ENCODE data around the gene QSOX2.

The QSOX2 gene

DNA sequence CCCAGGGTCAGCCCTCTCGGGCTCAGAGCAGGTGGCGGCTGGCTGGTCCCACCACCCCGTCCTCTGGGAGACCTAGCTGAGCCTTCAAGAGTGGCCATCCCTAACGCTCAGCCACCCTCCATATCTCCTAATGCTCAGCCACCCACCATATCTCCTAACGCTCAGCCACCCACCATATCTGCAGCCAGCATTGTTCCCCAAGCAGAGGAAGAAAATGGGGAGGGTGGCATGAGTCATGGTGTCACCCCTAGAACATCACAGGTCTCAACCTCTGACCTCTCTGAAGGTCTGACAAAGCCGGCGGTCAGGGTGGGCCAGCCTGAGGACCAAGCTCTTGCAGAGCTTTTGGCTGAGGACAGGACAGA, 55.4 kb downstream of the QSOX2 start:
- no peak for DNase-seq (ENCODE audit: low spot score)

DNA sequence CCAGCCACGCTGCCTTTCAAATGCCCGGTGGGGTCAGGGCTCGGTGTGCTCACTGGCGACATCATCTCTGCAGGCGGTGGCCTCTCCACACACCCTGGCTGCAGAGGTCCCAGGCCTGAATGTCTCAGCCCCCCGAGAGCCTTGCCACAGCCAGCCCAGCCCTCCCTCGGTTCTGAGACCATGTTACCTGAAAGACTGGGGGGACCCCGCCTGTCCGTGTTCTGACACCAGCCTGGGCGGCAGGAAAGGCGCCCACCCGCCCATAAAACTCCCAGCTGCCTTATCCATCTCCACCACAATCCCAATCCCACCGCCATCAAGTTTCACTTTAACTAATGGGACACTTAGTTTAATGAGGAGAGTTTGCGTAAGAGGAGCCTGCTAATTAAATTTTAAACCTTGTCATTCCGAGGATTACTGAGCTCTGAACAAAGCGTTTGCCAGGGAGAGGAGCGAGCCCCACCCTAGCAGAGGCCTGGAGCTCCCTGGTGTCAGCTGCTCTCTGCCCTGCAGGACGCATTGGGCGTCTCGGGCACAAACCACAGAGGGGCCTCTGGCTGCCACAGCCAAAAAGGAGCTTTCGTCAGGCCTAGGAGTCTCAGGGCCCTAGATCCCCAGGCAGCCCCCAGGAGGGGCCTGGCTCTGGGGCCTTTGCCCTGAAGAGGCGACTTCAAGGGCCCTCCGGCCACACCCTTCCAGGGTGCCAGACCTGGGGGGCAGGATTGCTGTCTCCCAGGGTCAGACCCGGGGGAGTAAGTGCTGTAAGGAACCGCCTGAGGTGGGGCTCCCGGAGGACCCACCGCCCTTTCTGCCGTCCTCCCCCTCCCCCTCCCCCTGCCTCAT, 56.0 kb downstream of the QSOX2 start:
- DNase-seq (ENCODE audit: low spot score), result peak; percentile 87

DNA sequence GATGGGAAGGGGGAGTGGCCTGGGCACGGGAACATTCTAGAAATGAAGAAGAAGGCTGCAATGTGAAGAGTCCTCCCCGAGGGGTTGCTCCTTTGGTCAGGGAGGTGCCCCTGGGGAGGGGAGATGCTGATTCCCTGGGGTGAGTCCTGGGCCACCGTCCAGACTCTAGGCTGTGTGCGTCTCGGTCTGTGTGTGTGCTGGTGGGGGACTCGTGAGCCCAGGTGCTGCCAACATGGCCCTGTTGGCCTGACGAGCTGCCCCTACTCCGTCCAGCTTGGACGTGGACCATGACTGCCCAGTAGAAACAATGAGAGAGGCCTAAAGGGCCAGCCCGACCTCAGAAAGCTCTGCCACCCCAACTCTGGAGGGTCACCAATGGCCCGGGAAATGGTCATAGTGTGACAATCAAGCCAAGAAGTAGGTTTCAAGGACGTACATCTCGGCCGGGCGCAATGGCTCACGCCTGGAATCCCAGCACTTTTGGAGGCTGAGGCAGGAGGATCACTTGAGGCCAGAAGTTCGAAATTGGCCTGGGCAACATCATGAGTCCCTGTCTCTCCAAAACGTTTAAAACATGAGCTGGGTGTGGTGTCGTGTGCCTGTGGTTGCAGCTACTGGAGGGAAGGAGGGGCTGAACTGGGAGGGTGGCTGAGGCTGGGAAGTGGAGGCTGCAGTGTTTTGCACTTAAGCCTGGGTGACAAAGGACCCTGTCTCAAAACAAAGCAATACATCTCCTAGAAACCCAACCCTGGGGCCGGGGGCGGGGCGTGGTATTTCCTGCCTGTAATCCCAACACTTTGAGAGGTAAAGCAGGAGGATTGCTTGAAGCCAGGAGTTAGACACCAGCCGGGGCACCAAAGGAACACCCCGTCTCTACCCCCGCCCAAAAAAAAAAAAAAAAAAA, 57.7 kb downstream of the QSOX2 start:
- no peak for DNase-seq (ENCODE audit: low spot score)

DNA sequence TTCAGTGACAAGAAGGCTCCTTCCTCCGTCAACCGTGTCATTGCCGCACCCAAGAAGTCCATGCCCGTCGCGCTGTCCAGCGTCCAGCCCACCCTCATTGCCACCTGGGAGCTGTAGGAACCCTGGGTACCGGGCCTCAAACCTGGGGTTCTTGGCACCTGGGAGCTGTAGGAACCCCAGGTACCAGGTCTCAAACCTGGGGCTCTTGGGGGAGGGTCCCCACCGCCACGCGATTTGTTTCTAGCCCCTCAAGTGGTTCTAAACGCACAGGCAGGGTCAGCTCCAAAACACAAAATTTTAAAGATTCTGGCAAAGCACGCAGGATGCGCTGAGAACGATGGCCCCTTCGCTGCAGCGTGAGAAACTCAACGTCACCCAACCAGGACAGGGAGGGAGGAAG, 58.4 kb downstream of the QSOX2 start:
- DNase-seq (ENCODE audit: low spot score), result no peak

DNA sequence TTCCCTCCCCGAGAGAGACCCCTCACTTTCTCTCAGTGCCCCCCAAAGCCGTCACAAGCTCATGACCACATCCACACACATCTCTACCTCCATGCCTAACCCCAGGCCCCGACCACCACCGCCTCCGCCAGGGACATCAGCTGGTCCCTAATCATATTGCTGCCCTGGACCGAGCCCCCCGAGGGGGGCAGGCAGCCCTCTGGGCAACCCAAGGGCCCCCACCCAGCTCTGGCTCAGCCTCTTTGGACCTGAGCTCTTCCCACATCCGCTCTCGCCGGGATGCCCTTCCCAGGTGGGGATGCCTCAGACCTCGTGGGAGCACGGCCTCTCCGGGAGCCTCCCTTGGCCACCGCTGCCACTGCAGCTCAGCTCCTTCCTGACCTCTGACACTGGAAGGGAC, 59.2 kb downstream of the QSOX2 start:
- DNase-seq (ENCODE audit: low spot score), result no peak

DNA sequence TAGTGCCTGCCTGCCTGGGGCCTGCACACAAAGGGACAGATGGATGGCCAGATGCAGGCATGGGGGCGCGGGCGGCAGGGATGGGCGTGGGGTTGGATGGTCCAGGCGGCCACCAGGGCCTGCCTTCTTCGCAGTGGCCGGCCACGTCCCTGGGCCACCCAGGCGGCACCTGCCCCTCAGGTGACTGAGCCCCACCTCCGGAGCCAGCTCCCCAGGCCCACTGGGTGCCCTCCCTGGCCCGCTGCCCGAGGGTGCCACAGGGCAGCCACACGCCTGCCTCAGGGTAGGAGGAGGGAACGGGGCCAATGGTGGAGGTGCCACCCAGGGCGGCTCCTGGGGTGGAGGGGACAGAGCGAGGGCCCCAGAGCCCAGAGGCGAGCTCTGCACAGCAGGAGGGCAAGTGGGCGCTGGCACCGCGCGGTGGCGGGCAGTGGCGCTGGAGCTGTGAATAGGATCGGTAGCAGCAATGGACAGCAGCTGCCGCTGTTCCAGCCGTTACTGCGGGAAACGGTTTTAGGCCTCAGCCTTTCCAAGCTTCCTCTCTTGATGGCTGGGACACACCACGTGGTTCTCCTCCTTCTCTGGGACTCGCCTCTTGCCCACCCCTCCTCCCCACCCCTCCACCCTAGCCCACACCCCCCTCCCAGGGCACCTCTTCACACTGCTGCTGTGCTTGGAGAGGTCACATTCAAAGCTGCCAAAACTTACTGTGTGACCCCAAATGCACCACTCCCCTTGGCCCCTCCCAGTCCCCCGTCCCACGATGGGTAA, 59.8 kb downstream of the QSOX2 start:
- DNase-seq (ENCODE audit: low spot score), result no peak

DNA sequence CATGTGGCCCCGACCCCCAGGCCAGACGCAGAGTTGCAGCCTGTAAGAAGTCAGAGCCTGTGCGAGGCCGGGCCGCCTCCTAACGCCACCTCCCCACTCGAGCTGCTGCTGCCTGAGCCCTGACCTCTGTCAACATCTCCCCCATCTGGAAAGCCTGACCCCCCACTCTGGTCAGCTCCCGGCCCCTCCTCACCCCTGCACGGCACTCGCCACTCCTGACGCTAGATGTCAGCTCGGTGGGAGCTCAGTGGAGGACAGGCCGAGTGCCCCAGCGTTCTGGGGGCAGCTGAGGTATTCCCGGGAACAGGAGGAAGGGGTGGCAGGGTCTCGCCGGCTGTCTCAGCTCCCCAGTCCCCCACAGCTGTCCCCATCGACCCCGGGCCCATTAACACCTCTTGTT, 60.5 kb downstream of the QSOX2 start:
- no peak for DNase-seq (ENCODE audit: low spot score)

DNA sequence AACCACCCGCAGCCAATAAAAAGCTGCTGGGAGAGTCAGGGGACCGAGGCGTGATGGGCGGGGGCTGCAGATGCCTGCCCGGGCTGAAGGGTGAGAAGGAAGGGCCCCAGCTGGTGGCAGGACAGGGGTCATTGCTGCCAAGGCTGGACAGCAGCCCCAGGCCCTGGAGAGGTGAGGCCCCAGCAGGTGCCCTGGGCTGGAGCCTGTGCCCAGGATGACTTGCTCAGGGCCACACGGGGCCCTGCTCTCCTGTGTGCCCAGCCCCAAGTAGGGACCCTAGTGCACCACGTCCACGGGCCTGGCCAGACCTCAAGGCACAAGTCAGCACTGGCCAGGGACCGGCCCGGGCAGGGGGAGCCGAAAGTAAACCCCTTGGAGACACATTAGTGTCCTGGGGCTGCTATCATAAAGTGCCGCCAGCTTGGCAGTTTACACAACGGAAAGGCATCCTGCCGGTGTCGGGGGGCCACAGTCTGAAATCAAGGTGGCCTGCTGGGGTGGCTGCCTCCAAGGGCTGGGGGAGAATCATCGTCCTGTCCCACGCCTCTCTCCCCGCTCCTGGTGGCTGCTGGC, 62.7 kb downstream of the QSOX2 start:
- DNase-seq (ENCODE audit: low spot score), result no peak

DNA sequence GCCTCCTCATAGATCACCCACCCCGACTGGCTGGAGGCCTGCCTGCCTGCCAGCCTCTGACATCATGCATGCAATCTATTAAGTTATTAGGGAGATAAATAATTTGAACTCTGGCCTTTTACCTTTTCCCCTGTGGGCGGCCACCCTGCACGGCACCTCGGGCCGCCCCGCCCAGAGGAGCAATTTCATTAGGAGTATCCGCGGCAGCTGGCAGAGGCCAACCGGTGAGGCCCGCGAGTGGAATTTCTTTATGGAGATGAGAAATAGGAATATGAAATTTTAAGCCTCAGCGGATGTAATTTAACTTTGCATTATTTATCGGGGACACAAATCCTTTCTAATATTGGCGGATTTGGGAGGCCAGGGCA, 63.2 kb downstream of the QSOX2 start:
- no peak for DNase-seq (ENCODE audit: low spot score)

DNA sequence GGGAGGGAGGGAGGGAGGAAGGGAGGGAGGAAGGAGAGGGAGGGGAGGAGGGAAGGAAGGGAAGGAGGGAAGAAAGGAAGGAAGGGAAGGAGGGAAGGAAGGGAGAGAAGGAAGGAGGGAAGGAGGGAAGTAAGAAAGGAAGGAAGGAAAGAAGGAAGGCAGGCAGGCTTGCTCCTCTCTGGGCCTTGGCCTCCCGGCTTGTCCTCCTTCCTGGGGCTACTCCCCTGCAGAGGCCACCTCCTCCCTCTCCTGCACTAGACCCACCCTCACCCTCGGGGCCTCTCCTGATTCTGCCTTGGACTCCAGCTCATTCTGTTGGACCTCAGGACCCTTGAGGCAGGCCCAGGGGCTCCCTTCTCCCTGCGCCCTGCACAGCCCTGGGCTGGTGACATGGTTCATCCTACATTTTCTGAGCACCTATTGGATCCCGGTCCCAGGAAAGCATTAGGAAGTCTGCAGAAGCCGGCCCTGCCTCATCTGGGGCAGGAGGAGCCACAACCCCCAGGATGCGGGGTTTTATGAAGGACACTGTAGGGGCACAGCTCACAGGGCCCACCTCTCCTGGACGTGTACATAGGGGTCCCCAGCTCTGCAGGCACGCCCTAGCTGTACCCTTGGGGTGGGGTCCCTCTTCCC, 63.7 kb downstream of the QSOX2 start:
- no peak for DNase-seq (ENCODE audit: low spot score)

DNA sequence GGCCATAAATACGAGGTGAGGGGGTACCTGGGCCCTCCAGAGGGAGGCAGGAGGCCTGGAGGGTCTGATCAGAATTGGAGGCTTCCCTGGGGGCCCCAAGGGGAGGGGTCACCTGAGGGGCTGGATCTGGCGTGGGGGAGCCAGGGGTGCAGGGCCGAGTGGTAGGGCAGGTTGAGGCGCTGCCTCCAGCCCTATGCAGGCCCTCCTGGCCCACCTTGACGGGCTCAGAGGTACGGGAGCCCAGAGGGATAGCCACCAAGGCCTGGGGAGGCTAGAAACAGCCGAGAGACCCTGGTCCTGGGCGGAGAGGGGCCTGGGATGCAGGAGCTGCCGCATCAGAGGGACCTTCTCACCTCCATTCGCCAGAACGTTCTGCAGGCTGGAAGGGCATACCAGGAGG, 65.0 kb downstream of the QSOX2 start:
- no peak for DNase-seq (ENCODE audit: low spot score)

DNA sequence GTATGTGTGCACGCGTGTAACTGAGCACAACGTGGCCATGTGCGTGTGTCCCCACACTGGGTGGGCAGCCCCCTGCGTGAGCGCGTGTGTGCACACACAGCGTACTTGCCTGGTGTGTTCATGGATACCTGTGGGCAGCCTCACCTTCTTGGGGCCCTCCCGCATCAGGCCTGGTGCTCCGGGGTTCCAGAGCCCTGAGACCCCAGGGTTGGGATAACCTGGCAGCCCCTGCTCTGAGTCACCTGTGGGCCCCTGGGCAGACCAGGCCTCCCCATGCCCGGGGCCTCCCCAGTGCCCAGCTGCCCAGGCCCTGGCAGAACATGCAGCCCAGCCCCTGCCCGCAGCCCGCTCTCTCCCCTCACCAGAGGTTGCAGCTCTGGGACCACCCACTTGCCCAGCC, 65.9 kb downstream of the QSOX2 start:
- DNase-seq (ENCODE audit: low spot score), result no peak

DNA sequence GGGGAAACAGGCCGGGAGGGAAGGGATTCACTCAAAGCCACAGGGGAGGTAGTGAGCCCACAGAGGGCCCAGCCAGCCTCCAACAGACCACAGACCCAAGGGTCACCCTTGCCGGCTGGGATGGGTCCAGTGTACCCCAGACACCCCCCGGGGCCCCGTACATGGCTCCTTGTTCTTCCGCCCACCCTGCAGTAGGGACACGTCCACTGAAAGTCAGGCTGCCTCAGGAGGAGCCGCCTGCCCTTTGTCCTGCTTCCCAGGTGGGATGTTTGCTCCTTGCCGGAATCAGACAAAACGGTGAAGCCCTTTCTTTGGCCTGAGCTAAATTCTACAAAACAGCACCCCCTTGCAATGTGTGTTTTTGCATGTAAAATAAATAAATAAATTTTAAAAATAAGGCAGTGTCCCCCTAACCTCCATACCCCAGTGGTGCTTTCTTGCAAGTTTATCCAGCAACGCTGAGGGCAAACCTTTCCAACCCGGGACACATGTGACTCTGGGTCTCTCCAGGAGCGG, 66.5 kb downstream of the QSOX2 start:
- DNase-seq (ENCODE audit: low spot score), result no peak

DNA sequence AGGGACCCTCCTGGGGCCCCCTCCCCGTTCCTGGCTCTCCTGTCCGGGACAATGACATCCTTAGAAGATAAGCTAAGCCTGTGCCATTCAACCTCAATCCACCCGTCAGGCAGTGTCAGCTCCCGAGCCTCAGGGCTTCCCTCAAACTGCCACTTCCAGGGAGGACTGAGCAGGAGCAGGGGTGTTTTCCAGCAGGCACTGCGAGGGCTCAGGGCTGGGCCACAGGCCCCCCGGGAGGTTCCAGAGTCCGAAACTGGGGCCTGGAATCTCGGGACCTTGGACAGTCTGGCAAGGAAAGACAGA, 66.9 kb downstream of the QSOX2 start:
- DNase-seq (ENCODE audit: low spot score), result no peak

DNA sequence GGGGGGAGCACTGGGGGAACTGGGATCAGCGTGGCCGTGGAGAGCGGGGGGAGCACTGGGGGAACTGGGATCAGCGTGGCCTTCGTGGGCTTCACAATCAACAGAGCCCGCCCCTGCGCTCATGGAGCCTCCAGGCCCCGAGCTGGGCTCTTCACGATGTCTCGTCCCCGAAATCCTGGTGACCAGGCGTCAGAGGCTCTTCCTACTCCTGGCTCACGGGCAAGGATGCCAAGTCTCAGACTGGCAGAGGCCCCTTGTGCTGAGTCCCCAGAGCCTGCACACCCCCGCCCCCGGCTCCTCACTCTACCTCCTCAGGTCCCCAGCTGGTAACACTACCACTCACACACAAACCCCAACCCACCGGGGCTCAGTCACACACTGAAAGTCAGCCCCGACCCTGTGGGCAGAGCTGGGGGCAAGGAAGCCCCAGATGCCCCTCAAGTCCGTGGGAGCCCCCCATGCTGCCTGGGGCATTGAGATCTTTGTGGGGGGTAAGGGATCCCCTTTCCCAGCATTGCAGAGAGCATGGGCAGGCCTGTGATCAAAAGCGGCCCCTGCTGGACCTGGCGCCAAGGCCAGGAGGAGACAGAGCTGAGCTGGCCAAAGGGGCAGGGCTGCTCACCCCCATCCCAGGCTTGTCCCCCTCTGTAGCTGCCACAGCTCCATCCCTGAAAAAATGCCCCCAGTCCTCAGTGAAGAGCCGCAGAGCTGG, 67.4 kb downstream of the QSOX2 start:
- DNase-seq (ENCODE audit: low spot score), result no peak

DNA sequence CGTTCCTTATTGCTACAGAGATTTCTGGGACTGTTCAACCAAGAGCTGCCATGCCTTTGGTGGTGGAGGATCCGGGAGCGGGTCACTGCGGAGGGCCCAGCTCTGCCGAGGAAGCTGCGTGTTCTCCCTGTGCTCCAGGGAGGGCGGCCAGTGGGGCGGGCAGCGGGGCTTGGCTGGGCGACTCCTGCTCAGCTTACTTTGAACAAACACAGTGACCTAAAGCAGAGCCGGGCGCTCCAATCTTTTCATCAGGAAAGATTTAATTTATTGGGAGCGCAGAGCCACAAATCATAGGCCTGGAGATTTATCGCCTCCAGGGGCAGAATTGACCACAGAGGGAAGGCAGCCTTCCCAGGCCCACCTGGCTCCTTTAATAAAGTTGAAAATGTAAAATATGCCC, 68.4 kb downstream of the QSOX2 start:
- no peak for DNase-seq (ENCODE audit: low spot score)

DNA sequence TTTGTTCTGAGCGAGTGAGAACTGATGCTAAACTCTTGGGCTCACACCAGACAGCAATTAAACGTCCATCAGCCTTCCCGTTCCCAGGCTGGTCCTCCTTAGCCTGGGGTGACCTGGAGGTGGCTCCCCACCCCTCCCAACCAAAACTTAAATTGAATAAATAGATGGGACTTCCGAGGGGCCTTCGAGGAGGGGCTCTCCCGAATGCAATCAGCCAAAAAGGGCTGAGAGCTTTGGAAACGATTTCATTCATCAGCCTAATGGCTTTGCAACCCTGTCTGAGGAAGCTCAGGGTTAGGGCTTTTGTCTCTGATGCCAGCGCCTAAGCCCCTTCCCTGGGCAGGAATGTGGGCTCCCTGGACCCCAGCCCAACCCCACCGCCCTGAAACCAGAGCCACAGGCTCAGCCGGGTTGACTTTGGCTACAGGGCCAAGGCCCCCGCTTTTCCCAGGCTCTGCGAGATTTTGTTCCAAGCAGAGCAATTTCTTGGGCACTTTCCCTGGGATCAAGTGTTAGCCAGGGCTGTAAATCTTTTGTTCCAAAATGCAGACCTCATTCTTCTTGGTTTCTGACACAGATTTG, 69.9 kb downstream of the QSOX2 start:
- peak; percentile 68 for DNase-seq (ENCODE audit: low spot score)

DNA sequence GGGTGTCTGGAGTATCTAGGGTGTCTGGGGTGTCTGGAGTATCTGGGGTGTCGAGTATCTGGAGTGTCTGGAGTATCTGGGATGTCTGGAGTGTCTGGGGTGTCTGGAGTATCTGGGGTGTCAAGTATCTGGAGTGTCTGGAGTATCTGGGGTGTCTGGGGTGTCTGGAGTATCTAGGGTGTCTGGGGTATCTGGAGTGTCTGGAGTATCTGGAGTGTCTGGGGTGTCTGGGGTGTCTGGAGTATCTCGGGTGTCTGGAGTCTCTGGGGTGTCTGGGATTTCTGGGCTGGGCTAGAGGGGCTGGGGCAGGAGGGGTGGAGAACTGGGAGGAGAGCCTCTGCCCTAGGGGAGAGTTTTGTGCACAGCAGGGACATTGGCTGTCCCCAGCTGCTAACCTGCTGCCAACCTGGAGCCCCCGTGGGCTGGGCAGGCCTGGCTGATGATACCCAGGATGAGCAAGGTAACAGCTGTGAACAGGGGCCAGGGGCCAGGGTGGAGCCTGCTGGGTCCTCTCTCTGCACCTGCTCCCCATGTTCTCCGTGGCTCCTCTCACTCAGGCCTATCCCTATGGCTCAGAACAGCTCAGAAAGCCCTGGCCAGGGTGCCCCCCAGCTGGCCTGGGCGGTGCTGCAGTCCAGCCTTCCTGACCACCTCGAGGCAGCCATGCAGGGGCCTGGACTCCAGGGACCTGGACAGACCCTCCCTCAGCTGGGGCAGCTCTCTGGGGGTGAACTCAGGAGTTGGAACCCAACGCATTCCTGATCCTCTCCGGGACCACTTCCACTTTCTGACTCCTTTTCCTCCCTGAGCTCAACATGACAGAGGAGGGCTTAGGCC, 70.6 kb downstream of the QSOX2 start:
- no peak for DNase-seq (ENCODE audit: low spot score)

DNA sequence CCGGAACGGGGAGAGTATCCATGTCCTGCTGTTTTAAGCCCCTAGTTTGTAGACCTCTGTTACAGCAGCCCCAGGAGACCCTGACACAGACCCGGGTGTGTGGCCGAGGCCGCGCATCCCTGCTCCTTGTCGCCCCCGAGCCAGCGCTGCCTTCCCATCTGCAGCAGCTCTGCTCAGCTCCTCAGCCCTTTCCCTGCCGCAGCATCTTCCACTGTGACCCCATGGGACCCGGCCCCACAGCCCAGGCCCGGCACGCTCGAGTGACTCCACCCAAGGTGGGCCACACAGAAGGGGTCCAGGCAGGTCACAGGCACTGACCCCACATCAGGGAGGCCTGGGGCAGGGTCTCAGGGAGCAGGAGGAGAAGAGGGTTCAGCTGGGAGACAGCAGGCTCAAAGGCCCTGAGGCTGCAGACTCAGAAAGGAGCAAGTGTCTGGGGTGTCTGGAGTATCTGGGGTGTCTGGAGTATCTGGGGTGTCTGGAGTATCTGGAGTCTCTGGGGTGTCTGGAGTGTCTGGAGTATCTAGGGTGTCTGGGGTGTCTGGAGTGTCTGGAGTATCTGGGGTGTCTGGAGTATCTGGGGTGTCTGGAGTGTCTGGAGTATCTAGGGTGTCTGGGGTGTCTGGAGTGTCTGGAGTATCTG, 71.8 kb downstream of the QSOX2 start:
- no peak for DNase-seq (ENCODE audit: low spot score)

Measured in D341Med (cell line).